Measurements from ENCODE around the gene QPCTL.
A peak's percentile ranks its signal among the peaks of the same experiment; 100 is the strongest.

QPCTL gene

GRCh38 chr19:45646345-45646698 lies 46.1 kb upstream of the QPCTL start:
- peak overlapping the region; percentile 61; the same call in 1 of the 2 replicates for H3K4me3 ChIP-seq (ENCODE audit: low read depth, low read length)
- TF ChIP-seq CTCF (IDR thresholded peaks at IDR 0.05; ENCODE audit: low read depth, low read length, missing control alignments), result no peak
- no peak for DNase-seq (ENCODE audit: low read depth)

- no peak overlapping the region for H3K4me3 ChIP-seq (ENCODE audit: low read depth, low read length)
- TF ChIP-seq CTCF (IDR thresholded peaks at IDR 0.05; ENCODE audit: low read depth, low read length, missing control alignments), result no peak
- no peak for DNase-seq (ENCODE audit: low read depth)
Measured at GRCh38 chr19:45650722-45651121, 41.7 kb upstream of the QPCTL start.

- TF ChIP-seq CTCF (IDR thresholded peaks at IDR 0.05; ENCODE audit: low read depth, low read length, missing control alignments), result no peak
- no peak overlapping the region for H3K4me3 ChIP-seq (ENCODE audit: low read depth, low read length)
- DNase-seq (ENCODE audit: low read depth), result no peak
Measured at GRCh38 chr19:45653634-45654033, 38.8 kb upstream of the QPCTL start.

GRCh38 chr19:45655073-45655472 lies 37.4 kb upstream of the QPCTL start:
- no peak for DNase-seq (ENCODE audit: low read depth)
- no peak overlapping the region for H3K4me3 ChIP-seq (ENCODE audit: low read depth, low read length)
- TF ChIP-seq CTCF (IDR thresholded peaks at IDR 0.05; ENCODE audit: low read depth, low read length, missing control alignments), result no peak

- DNase-seq (ENCODE audit: low read depth), result no peak
- no peak for TF ChIP-seq CTCF (IDR thresholded peaks at IDR 0.05; ENCODE audit: low read depth, low read length, missing control alignments)
- H3K4me3 ChIP-seq (ENCODE audit: low read depth, low read length), result no peak overlapping the region
Measured at GRCh38 chr19:45657520-45658167, 34.8 kb upstream of the QPCTL start.

GRCh38 chr19:45659096-45659729 lies 33.3 kb upstream of the QPCTL start:
- DNase-seq (ENCODE audit: low read depth), result no peak
- no peak for TF ChIP-seq CTCF (IDR thresholded peaks at IDR 0.05; ENCODE audit: low read depth, low read length, missing control alignments)
- no peak overlapping the region for H3K4me3 ChIP-seq (ENCODE audit: low read depth, low read length)

- no peak for TF ChIP-seq CTCF (IDR thresholded peaks at IDR 0.05; ENCODE audit: low read depth, low read length, missing control alignments)
- no peak for DNase-seq (ENCODE audit: low read depth)
- no peak overlapping the region for H3K4me3 ChIP-seq (ENCODE audit: low read depth, low read length)
Measured at GRCh38 chr19:45660636-45661035, 31.8 kb upstream of the QPCTL start.
